Measurements from ENCODE around the gene RAD51B. TPM values are rescaled to one million over a fixed set of nuclear protein-coding genes. Genes with fewer than 3 reads are reported as not detected.

The RAD51B gene
- total RNA-seq, 1 donor from 2014 or later, result 38.6 TPM

DNA sequence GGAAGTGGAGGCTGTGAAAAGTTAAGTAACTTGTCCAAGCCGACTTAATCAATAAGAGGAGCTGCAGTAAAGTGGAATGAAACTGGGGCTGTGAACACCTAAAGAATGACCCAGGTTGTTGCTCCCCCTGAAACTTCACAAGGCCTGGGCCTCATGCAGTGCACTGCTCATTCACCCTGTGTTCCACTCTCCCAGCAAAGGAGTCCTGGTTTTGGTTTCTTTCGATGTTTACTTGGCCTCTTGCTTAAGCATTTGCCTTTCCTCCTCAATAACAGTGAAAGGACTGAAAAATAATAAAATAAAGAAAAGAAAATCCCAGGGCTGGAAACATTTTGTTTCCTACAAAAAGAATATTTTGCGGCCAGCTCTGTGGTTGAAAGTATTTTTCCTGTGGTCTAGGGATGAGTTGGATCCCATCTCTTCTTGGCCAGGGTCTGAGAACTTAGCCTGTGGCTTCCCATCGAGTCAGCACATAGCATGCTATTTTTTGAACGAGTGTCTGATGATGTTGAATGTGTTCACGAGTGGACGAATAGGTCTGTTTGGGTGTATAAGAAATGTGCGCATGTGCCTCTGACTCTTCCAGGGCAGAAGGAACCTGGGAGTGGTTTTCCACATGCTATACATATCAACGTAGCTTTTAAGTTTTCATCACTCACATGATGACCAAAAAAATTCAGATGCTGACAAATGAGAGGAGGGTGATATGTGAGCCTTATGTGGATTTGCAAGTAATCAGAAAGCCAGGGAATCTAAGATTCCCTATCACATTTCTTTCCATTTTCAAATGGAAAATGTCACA lies 623.5 kb downstream of the RAD51B start:
- no peaks in the 10 kb centered on the region for H3K9me3 ChIP-seq (ENCODE audit: control insufficient read depth in 3 of 3, low read length in 3 of 3)
- H3K9ac ChIP-seq (ENCODE audit: low read depth in 1 of 3, low read length in 3 of 3), result no peak overlapping the region
- H3K4me3 ChIP-seq (ENCODE audit: low read length in 3 of 3), result no peak overlapping the region
- H3K4me1 ChIP-seq (ENCODE audit: control insufficient read depth in 3 of 3, insufficient read depth in 3 of 3, low read length in 3 of 3), result peaks cover 12 to 32% (median 28%) of the 10 kb centered on the region in 3 donors
- H3K27ac ChIP-seq (ENCODE audit: low read depth, low read length), result peak overlapping the region; percentile 71
- no peaks in the 10 kb centered on the region for H3K36me3 ChIP-seq (ENCODE audit: control insufficient read depth in 3 of 3, insufficient read depth in 3 of 3, low read length in 3 of 3)
- H3K27me3 ChIP-seq (ENCODE audit: control insufficient read depth in 3 of 3, insufficient read depth in 3 of 3, low read length in 3 of 3), result no peaks in the 10 kb centered on the region

- no peaks in the 10 kb centered on the region for H3K36me3 ChIP-seq (ENCODE audit: control insufficient read depth in 3 of 3, insufficient read depth in 3 of 3, low read length in 3 of 3)
- no peaks in the 10 kb centered on the region for H3K27me3 ChIP-seq (ENCODE audit: control insufficient read depth in 3 of 3, insufficient read depth in 3 of 3, low read length in 3 of 3)
- H3K9ac ChIP-seq (ENCODE audit: low read depth in 1 of 3, low read length in 3 of 3), result no peak overlapping the region
- H3K27ac ChIP-seq (ENCODE audit: low read depth, low read length), result peak overlapping the region; percentile 71
- H3K4me1 ChIP-seq (ENCODE audit: control insufficient read depth in 3 of 3, insufficient read depth in 3 of 3, low read length in 3 of 3), result peaks cover 12 to 32% (median 28%) of the 10 kb centered on the region in 3 donors
- no peak overlapping the region for H3K4me3 ChIP-seq (ENCODE audit: low read length in 3 of 3)
- H3K9me3 ChIP-seq (ENCODE audit: control insufficient read depth in 3 of 3, low read length in 3 of 3), result no peaks in the 10 kb centered on the region
Measured at GRCh38 chr14:68444449-68445168, 625.0 kb downstream of the RAD51B start.

GRCh38 chr14:68446243-68447040 lies 626.9 kb downstream of the RAD51B start:
- no peaks in the 10 kb centered on the region for H3K27me3 ChIP-seq (ENCODE audit: control insufficient read depth in 3 of 3, insufficient read depth in 3 of 3, low read length in 3 of 3)
- H3K4me1 ChIP-seq (ENCODE audit: control insufficient read depth in 3 of 3, insufficient read depth in 3 of 3, low read length in 3 of 3), result peaks cover 12 to 32% (median 27%) of the 10 kb centered on the region in 3 donors
- H3K4me3 ChIP-seq (ENCODE audit: low read length in 3 of 3), result no peak overlapping the region
- no peaks in the 10 kb centered on the region for H3K9me3 ChIP-seq (ENCODE audit: control insufficient read depth in 3 of 3, low read length in 3 of 3)
- no peak overlapping the region for H3K9ac ChIP-seq (ENCODE audit: low read depth in 1 of 3, low read length in 3 of 3)
- no peak overlapping the region for H3K27ac ChIP-seq (ENCODE audit: low read depth, low read length)
- no peaks in the 10 kb centered on the region for H3K36me3 ChIP-seq (ENCODE audit: control insufficient read depth in 3 of 3, insufficient read depth in 3 of 3, low read length in 3 of 3)

DNA sequence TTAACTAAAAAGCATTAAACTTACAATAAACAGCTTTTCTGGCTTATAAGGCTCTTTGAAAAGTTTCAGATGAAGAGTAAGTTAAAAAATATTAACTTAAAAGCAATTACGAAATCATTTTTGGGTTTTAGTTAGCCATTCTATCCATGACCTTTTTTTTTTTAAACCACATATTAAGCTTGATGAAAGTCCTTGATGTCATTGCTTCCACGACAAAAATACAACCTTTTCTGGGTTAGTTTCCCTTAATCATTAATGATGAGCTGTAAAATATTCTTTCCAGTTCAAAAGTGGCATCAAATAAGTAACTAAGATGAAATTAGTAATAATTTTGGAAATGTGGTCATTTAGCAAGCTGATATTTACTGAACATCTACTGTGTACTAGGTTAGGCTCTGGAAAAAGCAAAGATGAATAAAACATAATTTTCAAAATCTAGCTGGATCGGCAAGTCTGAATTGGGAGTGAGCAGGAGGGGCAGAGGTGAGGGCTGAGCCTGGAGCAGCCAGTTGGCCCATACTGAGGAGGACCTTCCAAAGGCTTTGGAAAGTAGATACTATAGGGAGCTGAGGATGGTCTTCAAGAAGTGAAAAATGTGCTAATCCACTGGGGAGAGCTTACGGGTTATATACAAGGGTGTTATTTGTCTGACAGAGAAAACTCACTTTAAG lies 628.1 kb downstream of the RAD51B start:
- H3K9ac ChIP-seq (ENCODE audit: low read depth in 1 of 3, low read length in 3 of 3), result no peak overlapping the region
- H3K4me3 ChIP-seq (ENCODE audit: low read length in 3 of 3), result no peak overlapping the region
- no peaks in the 10 kb centered on the region for H3K9me3 ChIP-seq (ENCODE audit: control insufficient read depth in 3 of 3, low read length in 3 of 3)
- no peaks in the 10 kb centered on the region for H3K27me3 ChIP-seq (ENCODE audit: control insufficient read depth in 3 of 3, insufficient read depth in 3 of 3, low read length in 3 of 3)
- H3K27ac ChIP-seq (ENCODE audit: low read depth, low read length), result no peak overlapping the region
- H3K4me1 ChIP-seq (ENCODE audit: control insufficient read depth in 3 of 3, insufficient read depth in 3 of 3, low read length in 3 of 3), result peaks cover 16 to 27% (median 26%) of the 10 kb centered on the region in 3 donors
- no peaks in the 10 kb centered on the region for H3K36me3 ChIP-seq (ENCODE audit: control insufficient read depth in 3 of 3, insufficient read depth in 3 of 3, low read length in 3 of 3)

DNA sequence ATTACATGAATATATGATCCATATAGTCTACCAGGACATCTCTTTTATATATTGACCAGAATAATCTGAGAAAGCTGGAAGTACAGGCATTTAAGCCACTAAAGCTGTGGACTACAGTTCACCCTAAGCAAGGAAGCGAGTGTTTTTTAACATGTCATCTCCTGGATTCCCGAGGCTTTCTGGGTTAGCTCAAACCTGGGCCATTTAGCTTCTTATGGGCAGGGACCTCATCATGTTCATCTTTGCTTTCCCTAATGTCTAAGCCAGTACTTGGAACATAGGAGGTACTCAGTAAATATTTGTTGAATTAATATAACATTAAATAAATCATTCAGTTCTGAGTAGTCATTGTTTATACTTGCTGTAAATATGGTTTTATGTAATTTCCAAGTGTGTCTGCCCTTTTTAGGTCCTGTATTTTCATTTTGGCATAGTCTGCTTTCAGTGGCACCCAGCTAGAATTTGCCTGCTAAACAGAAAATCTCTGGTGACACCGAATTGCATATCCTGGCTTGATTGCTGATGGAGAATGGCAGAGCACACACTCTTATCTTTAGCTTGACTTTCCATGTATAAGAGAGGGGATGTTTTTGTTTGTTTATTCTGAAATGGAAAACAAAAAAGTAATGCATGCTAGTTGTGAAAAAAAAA lies 628.8 kb downstream of the RAD51B start:
- no peak overlapping the region for H3K9ac ChIP-seq (ENCODE audit: low read depth in 1 of 3, low read length in 3 of 3)
- H3K36me3 ChIP-seq (ENCODE audit: control insufficient read depth in 3 of 3, insufficient read depth in 3 of 3, low read length in 3 of 3), result no peaks in the 10 kb centered on the region
- H3K27me3 ChIP-seq (ENCODE audit: control insufficient read depth in 3 of 3, insufficient read depth in 3 of 3, low read length in 3 of 3), result no peaks in the 10 kb centered on the region
- H3K27ac ChIP-seq (ENCODE audit: low read depth, low read length), result no peak overlapping the region
- peaks cover 11 to 20% (median 20%) of the 10 kb centered on the region in 3 donors for H3K4me1 ChIP-seq (ENCODE audit: control insufficient read depth in 3 of 3, insufficient read depth in 3 of 3, low read length in 3 of 3)
- no peaks in the 10 kb centered on the region for H3K9me3 ChIP-seq (ENCODE audit: control insufficient read depth in 3 of 3, low read length in 3 of 3)
- no peak overlapping the region for H3K4me3 ChIP-seq (ENCODE audit: low read length in 3 of 3)

DNA sequence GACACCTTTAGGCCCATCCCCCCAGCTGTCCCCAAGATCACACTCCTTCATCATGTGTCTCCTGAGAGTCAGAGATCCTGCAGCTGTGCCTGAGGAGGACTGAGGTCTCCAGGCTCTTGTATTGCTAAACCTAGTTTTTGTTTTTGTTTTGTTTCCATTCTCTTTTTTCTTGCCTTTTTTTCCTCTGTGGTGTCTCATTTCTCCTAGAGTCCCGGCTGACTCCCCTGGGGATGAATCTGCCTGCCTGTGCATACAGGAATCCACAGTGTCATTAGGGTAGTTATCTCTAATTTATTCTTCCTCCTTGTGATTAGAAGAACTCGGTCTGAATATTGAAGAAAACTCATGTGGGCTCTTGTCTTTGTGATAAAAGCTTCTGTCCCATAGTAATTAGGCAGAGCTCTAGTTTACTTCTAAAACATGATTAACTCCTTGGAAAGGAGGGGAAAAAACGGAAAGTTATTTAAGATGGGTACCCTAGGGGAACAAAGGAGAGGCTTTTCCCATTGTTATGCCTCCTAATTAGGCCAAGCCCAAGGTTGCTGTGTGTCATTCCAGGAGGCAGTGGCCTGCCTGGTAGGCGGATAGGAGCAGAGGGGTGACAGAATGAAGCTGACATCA lies 630.1 kb downstream of the RAD51B start:
- Histone ChIP-seq H3K27me3 (ENCODE audit: control insufficient read depth in 3 of 3, insufficient read depth in 3 of 3, low read length in 3 of 3) (no peaks in the 10 kb centered on the region), H3K4me1 (ENCODE audit: control insufficient read depth in 3 of 3, insufficient read depth in 3 of 3, low read length in 3 of 3) (peaks cover 7 to 8% (median 7%) of the 10 kb centered on the region in 3 donors), H3K9ac (ENCODE audit: low read depth in 1 of 3, low read length in 3 of 3) (no peak overlapping the region), H3K36me3 (ENCODE audit: control insufficient read depth in 3 of 3, insufficient read depth in 3 of 3, low read length in 3 of 3) (no peaks in the 10 kb centered on the region), H3K27ac (ENCODE audit: low read depth, low read length) (no peak overlapping the region), H3K4me3 (ENCODE audit: low read length in 3 of 3) (no peak overlapping the region), H3K9me3 (ENCODE audit: control insufficient read depth in 3 of 3, low read length in 3 of 3) (no peaks in the 10 kb centered on the region)

DNA sequence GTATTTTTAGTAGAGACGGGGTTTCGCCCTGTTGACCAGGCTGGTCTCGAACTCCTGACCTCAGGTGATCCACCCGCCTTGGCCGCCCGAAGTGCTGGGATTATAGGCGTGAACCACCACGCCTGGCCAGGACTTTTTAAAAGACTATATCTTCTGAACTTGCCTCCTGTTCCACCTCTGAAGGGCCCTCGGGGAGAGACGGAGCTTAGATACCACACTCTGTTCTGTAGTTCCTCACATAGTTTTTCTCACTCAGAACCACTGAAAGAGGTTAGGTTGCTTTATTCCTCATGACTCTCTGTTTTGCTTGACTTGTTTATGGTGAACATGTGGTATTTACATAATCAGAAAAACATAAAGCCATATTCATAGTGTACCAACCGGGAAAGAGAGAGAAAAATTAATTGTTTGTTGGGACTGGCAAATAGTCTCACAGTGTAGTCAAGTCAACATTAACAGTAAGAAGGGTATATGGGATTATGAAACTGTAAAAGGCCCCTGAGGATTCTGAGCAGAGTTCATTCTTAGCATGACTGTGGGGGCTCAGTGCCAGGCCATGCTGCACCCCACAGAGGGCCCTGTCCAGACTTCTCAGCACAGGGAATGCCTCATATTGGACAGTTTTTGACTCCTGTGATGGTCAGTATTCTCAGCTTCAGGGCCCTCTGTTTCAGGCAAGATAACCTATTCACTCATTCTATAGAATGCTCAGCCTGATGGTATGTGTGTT lies 631.0 kb downstream of the RAD51B start:
- H3K36me3 ChIP-seq (ENCODE audit: control insufficient read depth in 3 of 3, insufficient read depth in 3 of 3, low read length in 3 of 3), result no peaks in the 10 kb centered on the region
- peaks cover 0 to 4% (median 2%) of the 10 kb centered on the region in 3 donors for H3K9me3 ChIP-seq (ENCODE audit: control insufficient read depth in 3 of 3, low read length in 3 of 3)
- no peaks in the 10 kb centered on the region for H3K27me3 ChIP-seq (ENCODE audit: control insufficient read depth in 3 of 3, insufficient read depth in 3 of 3, low read length in 3 of 3)
- no peak overlapping the region for H3K4me3 ChIP-seq (ENCODE audit: low read length in 3 of 3)
- H3K9ac ChIP-seq (ENCODE audit: low read depth in 1 of 3, low read length in 3 of 3), result no peak overlapping the region
- peaks cover 0 to 4% (median 2%) of the 10 kb centered on the region in 3 donors for H3K4me1 ChIP-seq (ENCODE audit: control insufficient read depth in 3 of 3, insufficient read depth in 3 of 3, low read length in 3 of 3)
- H3K27ac ChIP-seq (ENCODE audit: low read depth, low read length), result peak overlapping the region; percentile 54

DNA sequence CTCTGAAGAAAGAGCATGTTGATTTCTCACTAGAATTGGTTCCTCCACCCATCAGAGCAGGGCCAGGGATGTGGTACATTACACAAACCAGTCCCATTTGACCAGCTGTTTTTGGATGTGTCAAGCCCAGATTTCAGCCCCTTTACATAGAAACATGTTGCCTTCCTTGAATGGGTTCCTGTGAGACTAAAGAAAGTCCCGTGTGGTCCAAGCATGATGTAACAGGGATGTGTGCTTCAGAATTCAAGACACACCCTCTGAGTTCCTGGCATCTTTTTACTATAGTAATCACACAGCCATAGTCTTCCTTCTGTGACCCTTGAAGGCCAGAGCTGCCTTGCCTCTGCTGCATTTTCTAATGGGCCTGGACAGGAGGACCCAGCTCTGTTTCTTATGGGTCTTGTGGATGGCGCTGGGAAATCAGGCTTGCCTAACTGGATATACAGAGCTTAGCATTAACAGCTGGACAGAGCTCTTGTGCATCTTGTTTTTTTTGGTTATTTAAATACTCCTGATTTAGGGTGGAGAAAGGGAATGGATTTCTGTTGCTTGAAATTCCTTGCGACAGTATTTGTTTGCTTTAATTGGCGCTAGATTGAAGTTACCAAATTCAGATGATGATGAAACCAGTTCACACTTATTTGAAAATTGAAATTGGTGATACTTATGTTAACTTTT lies 632.3 kb downstream of the RAD51B start:
- Histone ChIP-seq H3K4me3 (ENCODE audit: low read length in 3 of 3) (no peak overlapping the region), H3K9ac (ENCODE audit: low read depth in 1 of 3, low read length in 3 of 3) (no peak overlapping the region), H3K36me3 (ENCODE audit: control insufficient read depth in 3 of 3, insufficient read depth in 3 of 3, low read length in 3 of 3) (no peaks in the 10 kb centered on the region), H3K9me3 (ENCODE audit: control insufficient read depth in 3 of 3, low read length in 3 of 3) (peaks cover 0 to 4% (median 2%) of the 10 kb centered on the region in 3 donors), H3K27ac (ENCODE audit: low read depth, low read length) (peak overlapping the region; percentile 54), H3K4me1 (ENCODE audit: control insufficient read depth in 3 of 3, insufficient read depth in 3 of 3, low read length in 3 of 3) (peaks cover 0 to 4% (median 2%) of the 10 kb centered on the region in 3 donors), H3K27me3 (ENCODE audit: control insufficient read depth in 3 of 3, insufficient read depth in 3 of 3, low read length in 3 of 3) (no peaks in the 10 kb centered on the region)
